Mammary epithelial cell (primary cell): ENCODE data around the gene BCL11B.

Experiments
- EZH2 ChIP-seq: IDR thresholded peaks from 2 replicates; pipeline ENCODE4 v1.6.1; 2012; ENCODE audit warnings: low read length, inconsistent platforms, borderline replicate concordance
- TF ChIP-seq, protein P1 (sequence below), 2 donors: IDR thresholded peaks in 1 of 2; conservative IDR thresholded peaks in 1 of 2; 2 replicates each; pipeline ENCODE4 v1.5.1; 2011 to 2012; ENCODE audit warnings: inconsistent platforms in 2 of 2, low read length in 2 of 2, mild to moderate bottlenecking in 2 of 2, control low read depth in 1 of 2, low read depth in 1 of 2; ENCODE audit not compliant: insufficient read depth in 1 of 2; ENCODE audit errors: extremely low read depth in 1 of 2

DNA sequence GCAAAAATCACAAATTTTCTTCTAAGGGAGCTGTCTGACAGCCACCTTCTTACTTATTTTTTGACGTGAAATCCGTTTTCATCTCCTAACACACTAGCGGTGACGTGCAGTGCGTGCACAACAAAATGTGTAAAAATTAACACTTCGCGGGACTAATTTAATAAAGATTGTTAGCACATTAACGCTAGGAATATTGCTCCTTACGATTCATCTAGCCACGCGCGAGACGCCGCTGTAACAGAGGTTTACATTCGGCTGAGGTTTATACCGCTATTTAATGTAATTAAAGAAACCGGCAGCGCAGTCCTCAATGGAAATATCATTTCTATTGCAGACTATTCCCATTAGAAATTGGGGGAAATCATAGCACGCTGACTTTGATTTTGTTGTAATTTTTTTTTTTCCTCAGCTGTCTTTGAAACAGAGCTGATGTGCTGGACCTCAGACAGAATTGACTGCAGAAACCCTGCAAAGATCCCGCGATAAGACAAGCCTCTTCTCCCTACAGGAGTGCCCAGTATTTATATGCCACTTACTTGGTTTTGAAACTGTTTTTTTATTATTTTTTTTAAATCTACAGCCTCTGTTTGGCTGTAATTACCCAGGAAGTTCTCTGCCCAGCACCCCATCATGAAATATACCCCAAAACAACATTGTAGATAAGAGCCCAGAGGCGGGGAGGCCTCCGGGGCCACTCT is 31.2 kb downstream of the BCL11B start:
- no peak for TF ChIP-seq EZH2
- TF ChIP-seq, protein P1, sequence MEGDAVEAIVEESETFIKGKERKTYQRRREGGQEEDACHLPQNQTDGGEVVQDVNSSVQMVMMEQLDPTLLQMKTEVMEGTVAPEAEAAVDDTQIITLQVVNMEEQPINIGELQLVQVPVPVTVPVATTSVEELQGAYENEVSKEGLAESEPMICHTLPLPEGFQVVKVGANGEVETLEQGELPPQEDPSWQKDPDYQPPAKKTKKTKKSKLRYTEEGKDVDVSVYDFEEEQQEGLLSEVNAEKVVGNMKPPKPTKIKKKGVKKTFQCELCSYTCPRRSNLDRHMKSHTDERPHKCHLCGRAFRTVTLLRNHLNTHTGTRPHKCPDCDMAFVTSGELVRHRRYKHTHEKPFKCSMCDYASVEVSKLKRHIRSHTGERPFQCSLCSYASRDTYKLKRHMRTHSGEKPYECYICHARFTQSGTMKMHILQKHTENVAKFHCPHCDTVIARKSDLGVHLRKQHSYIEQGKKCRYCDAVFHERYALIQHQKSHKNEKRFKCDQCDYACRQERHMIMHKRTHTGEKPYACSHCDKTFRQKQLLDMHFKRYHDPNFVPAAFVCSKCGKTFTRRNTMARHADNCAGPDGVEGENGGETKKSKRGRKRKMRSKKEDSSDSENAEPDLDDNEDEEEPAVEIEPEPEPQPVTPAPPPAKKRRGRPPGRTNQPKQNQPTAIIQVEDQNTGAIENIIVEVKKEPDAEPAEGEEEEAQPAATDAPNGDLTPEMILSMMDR (conservative IDR thresholded peaks at IDR 0.05 in 1 of 2, IDR thresholded peaks at IDR 0.05 in 1 of 2; ENCODE audit: extremely low read depth in 1 of 2, insufficient read depth in 1 of 2, low read depth in 1 of 2, low read length in 2 of 2): no peak
